ENCODE measurements around the gene OR6S1. TPM values are rescaled to one million over a fixed set of nuclear protein-coding genes. Genes with fewer than 3 reads are reported as not detected.

Gene OR6S1
- total and polyA plus RNA-seq, 2 of the 8 experiments (the other 6 are each of a cell fraction or from before 2014, with no cell fraction given): not detected

GRCh38 chr14:20611277-20611676 is 30.2 kb downstream of the OR6S1 start (continued):
- TF ChIP-seq CHD7 (IDR thresholded peaks at IDR 0.05; ENCODE audit: insufficient replicate concordance, low read length): no peak
- TF ChIP-seq E2F6 (IDR thresholded peaks at IDR 0.05): no peak
- no peak for TF ChIP-seq SP4 (IDR thresholded peaks at IDR 0.05; ENCODE audit: low read length)
- TF ChIP-seq ZNF274 (IDR thresholded peaks at IDR 0.05; ENCODE audit: borderline replicate concordance, extremely low read depth, low read length): no peak
- no peak for TF ChIP-seq MAFK (IDR thresholded peaks at IDR 0.05; ENCODE audit: low read depth, low read length)
- TF ChIP-seq, protein P1, sequence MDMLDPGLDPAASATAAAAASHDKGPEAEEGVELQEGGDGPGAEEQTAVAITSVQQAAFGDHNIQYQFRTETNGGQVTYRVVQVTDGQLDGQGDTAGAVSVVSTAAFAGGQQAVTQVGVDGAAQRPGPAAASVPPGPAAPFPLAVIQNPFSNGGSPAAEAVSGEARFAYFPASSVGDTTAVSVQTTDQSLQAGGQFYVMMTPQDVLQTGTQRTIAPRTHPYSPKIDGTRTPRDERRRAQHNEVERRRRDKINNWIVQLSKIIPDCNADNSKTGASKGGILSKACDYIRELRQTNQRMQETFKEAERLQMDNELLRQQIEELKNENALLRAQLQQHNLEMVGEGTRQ (IDR thresholded peaks at IDR 0.05; ENCODE audit: low read length): no peak
- no peak for TF ChIP-seq RAD21 (IDR thresholded peaks at IDR 0.05 in 1 of 2, conservative IDR thresholded peaks at IDR 0.05 in 1 of 2; ENCODE audit: low read depth in 2 of 2, low read length in 2 of 2)
- TF ChIP-seq POU5F1 (IDR thresholded peaks at IDR 0.05; ENCODE audit: low read depth, low read length): no peak
